Astrocyte of the hippocampus (primary cell): ENCODE results near the gene RPUSD1.

Source experiments
- DNase-seq: peaks from one replicate; pipeline ENCODE4 v3.0.0; 2011; ENCODE audit warnings: low read depth, low spot score

RPUSD1 gene

DNA sequence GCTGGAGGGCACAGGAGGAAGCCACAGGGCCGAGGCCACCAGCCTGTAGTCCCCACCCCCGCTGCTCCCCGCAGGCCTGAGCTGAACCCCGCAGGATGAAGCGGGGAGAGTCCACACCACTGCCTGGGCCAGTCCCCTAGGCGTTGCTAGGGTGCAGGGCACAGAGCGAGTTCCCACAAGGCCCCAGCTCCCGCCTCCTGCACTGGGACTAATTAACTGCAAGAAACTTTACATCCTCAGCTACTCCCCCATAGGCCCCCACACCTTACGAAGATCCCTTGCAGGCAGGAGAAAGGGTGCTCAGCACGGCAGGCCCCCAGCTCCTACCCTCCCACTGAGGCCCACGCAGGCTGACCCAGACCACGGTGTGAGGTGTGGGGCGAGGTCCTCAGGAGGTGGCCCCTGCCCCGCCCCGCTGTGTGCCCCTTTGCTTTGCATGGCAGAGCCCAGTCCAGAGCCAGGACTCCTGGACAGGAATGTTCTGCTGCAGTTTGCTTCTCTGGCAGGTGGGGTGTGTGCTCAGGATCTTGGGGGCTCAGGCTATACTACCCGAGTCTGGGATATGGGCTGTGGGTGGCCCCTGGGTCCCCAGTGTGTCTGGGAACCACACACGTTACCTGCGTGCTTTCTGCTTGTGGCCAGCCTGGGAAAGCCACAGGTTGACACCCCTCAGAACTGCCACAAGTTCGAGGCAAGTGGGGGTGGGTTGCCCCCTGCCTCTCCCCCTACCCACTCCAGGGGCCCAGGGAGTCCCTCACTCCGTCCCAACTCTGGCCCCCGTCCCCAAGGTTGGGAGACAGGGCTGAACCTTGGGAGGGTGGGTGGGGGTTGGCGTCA lies 11.1 kb upstream of the RPUSD1 start:
- no peak for DNase-seq

DNA sequence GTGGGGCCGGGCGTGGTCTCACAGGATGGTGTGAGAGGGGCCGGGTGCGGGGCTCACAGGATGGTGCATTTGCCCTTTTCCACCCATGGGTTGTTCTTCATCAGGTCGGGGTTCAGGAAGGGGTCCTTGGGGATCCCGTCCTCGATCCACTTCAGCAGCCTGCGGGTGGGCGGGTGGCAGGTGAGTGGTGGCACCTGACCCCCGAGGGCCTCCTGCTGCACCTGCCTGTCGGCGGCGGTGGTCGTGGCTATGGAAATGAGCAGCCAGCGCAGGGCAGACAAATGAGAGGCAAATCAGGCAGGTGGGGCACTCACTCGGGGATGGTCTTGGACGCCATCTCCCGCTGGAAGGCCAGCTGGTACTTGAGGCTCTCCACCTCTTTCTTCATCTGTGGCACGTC lies 10.5 kb upstream of the RPUSD1 start:
- no peak for DNase-seq

GRCh38 chr16:797686-798085 lies 9.5 kb upstream of the RPUSD1 start:
- no peak for DNase-seq

GRCh38 chr16:797120-797420 lies 8.9 kb upstream of the RPUSD1 start:
- DNase-seq = no peak

GRCh38 chr16:796296-797119 lies 8.3 kb upstream of the RPUSD1 start:
- no peak for DNase-seq

- no peak for DNase-seq
These were observed 7.5 kb upstream of the RPUSD1 start for GRCh38 chr16:795580-796229.

DNA sequence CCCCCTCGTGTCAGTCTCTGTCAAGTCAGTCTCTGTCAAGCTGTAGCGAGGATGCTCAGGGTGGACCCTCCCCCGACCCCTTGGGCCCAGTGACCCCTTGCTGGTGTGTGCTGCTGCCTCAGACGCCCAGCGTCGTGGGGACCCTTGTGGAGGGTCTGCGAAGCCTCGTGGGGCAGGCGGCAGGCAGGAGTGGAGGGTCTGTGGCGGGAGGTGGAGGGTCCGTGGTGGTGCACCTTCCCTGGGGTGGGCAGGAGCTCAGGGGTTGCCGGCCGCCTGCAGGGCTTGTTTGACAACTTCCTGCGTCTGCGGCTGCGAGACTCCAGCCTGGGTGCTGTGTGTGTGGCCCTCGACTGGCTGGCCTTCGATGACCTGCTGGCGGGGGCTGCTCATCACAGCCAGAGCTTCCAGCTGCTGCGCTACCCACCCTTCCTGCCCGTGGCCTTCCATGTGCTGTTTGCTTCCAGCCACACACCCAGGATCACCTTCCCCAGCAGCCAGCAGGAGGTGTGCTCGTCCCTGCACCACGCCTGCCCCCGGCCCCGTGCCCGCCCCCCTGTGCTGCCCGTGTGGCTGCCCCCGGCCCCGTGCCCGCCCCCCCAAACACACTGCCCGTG lies 6.8 kb upstream of the RPUSD1 start:
- no peak for DNase-seq

DNA sequence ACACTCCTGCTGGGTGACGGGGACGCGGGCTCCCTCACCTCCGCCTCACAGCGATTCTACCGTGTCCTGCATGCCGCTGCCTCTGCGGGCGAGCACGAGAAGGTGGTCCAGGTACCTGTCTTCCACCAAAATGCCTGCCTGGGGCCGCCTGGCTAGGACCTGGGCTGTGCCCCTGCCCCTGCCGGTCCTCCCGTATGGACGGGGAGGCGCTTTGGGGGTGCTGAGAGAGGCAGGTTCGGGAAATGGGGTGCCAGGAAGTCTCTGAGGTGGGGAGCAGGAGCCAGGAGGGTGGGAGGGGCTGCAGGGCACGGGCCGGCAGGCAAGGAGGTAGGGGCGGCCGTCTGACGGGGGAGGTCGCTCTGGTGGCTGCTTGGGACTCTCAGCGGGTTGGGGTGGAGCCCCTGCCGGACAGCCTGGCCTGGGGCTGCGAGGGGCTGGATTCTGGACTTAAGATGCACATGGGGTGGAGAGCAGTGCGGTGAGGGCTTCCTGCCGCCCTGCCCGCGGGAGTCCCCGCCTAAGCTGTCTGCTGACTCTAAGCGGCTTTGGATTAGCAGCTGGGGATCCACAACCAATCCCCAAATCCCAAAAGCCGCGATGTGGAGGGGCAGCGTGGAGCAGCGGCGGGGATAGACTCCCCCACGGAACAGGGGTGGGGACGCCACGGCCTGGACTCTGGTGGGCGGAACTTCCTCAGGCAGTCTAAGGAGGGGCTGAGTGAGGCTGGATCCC lies 6.1 kb upstream of the RPUSD1 start:
- no peak for DNase-seq

DNA sequence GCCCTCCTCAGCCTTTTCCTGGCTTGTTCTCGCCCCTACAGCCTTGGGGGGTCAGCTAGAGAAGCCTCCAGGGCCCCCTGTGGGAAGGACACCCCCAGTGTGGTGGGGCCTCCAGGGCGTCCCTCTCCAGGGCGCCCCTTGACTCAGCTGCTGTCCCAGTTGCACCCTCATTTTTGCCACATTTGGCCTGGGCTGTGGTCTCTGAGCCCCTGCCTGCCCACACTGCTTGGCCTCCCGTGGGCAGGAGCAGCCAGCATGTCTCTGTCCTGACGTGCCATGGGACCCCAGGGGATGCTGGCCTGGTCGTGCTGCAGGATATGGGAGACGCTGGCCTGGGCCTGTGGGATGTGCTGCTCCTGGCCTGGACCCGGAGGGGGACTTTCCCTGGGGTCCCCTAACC lies 5.2 kb upstream of the RPUSD1 start:
- no peak for DNase-seq

- no peak for DNase-seq
These were observed 4.2 kb upstream of the RPUSD1 start for GRCh38 chr16:792221-792995.

GRCh38 chr16:791131-791530 lies 3.0 kb upstream of the RPUSD1 start:
- no peak for DNase-seq

DNA sequence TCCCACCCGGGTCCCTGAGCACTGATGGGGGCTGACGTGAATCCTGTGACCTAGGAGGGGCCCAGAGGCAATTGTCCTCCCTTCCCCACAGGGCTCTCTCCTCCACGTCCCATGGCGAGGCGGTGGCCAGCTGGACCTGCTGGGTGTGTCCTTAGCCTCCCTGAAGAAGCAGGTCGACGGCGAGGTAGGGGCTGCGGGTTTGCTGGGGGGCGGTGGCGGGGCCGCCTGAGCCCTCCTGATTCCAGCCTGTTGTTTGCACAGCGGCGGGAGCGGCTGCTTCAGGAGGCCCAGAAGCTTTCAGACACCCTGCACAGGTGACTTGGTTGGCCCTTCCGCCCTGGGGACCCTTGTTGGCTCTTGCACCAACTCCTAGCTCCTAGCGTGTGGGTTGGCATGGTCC lies 1.9 kb upstream of the RPUSD1 start:
- DNase-seq = no peak

GRCh38 chr16:789191-789850 lies 1.1 kb upstream of the RPUSD1 start:
- DNase-seq = no peak

- peak; percentile 98 for DNase-seq
These were observed 382 bp upstream of the RPUSD1 start, which contains the start of gene CHTF18 for GRCh38 chr16:788399-789126. TSS of gene CHTF18 (plus strand) at chr16:788620. CDS start at chr16:788685, 65 bp downstream.

DNA sequence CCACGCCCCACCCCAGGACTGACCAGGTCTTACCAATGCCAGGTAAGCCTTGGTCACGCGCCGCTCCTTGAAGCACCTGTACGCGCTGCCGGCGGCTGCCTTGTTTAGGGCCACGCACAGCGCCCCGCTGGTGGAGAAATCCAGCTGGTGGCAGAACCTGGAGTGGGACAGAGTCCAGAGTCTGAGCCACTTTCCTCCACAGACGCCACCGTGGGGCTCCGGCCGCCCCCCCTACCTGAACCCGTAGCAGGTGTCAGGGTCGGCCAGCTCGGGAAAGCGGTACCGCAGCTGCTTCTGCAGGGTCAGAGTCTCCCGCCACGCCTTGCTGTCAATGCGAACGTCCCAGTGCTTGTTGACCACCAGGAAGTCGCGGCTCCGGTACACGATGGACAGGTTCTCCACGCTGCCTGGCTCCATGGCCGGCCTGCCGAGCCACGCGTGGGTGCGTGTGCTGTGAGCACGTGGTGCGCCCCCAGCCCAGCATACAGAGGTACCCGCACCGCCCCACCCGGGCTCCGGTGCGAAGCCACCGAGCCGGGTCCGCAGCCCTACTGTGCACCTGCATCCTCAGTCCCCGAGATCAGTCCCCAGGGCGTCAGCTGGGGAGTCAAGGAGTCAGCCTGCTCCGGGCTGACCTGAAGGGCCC lies 737 bp downstream of the RPUSD1 start:
- no peak for DNase-seq

GRCh38 chr16:785563-786535 lies 2.3 kb downstream of the RPUSD1 start:
- peak; percentile 83 for DNase-seq

GRCh38 chr16:784431-784830 lies 3.8 kb downstream of the RPUSD1 start:
- no peak for DNase-seq
